ENCODE results near the gene NPFFR2.

- TF ChIP-seq EZH2 (IDR thresholded peaks at IDR 0.05; ENCODE audit: low read depth, unreplicated experiment) (no peak), CTCF (conservative IDR thresholded peaks at IDR 0.05; ENCODE audit: low read depth in 2 of 2) (no peak)
Measured at GRCh38 chr4:72128741-72129140, 96.9 kb downstream of the NPFFR2 start.

Measured in GM23338 (cell line).